Hepatocyte (in vitro differentiated cells): ENCODE data around the gene LEMD3. TPM values are rescaled to one million over a fixed set of nuclear protein-coding genes. Genes with fewer than 3 reads are reported as not detected.

Experiments
- DNase-seq: peaks from one replicate; pipeline ENCODE4 v3.0.0-alpha.2; 2016; ENCODE audit warnings: low spot score
- H2AFZ ChIP-seq: fragments of 200-600 bp; sonication (generic); 2 replicates; pipeline ENCODE4 v1.6.0; 2016; ENCODE audit warnings: antibody characterized with exemption, mild to moderate bottlenecking
- H3K27ac ChIP-seq: fragments of 200-600 bp; sonication (generic); 2 replicates; pipeline ENCODE4 v1.5.1; 2016; ENCODE audit warnings: mild to moderate bottlenecking
- H3K27me3 ChIP-seq: fragments of 200-600 bp; sonication (generic); 2 replicates; pipeline ENCODE4 v1.6.1; 2016
- H3K36me3 ChIP-seq: fragments of 200-600 bp; sonication (generic); replicated peaks from 2 replicates; pipeline ENCODE4 v1.5.1; 2016; ENCODE audit warnings: low read depth; ENCODE audit not compliant: insufficient read depth
- H3K4me1 ChIP-seq: fragments of 200-600 bp; sonication (generic); 2 replicates; pipeline ENCODE4 v1.5.1; 2016; ENCODE audit warnings: mild to moderate bottlenecking, moderate library complexity; ENCODE audit not compliant: insufficient read depth
- H3K4me2 ChIP-seq: fragments of 200-600 bp; sonication (generic); 2 replicates; pipeline ENCODE4 v1.6.0; 2016
- H3K4me3 ChIP-seq: fragments of 200-600 bp; sonication (generic); 2 replicates; pipeline ENCODE4 v1.5.1; 2016; ENCODE audit warnings: mild to moderate bottlenecking
- H3K79me2 ChIP-seq: fragments of 200-600 bp; sonication (generic); 2 replicates; pipeline ENCODE4 v1.6.0; 2017; ENCODE audit warnings: mild to moderate bottlenecking
- H3K9me2 ChIP-seq: fragments of 200-600 bp; sonication (generic); replicated peaks from 2 replicates; pipeline ENCODE4 v1.6.0; 2017; ENCODE audit warnings: mild to moderate bottlenecking; ENCODE audit not compliant: insufficient read depth
- H3K9me3 ChIP-seq: fragments of 200-600 bp; sonication (generic); 2 replicates; pipeline ENCODE4 v1.5.1; 2016; ENCODE audit warnings: low read depth, mild to moderate bottlenecking
- H4K20me1 ChIP-seq: fragments of 200-600 bp; sonication (generic); 2 replicates; pipeline ENCODE4 v1.6.0; 2016; ENCODE audit warnings: mild to moderate bottlenecking; ENCODE audit not compliant: insufficient read depth, poor library complexity, severe bottlenecking
- CTCF ChIP-seq: fragments of 200-600 bp; sonication (generic); IDR thresholded peaks from 2 replicates; pipeline ENCODE4 v1.5.1; 2016; ENCODE audit warnings: antibody characterized with exemption, mild to moderate bottlenecking; ENCODE audit not compliant: poor library complexity
- EZH2 ChIP-seq: fragments of 200-600 bp; sonication (generic); IDR thresholded peaks from 2 replicates; pipeline ENCODE4 v1.6.1; 2016; ENCODE audit warnings: antibody characterized with exemption, mild to moderate bottlenecking, borderline replicate concordance
- EZH2phosphoT487 ChIP-seq: fragments of 200-600 bp; sonication (generic); IDR thresholded peaks from one replicate; pipeline ENCODE4 v1.6.1; 2018; ENCODE audit warnings: antibody characterized with exemption, mild to moderate bottlenecking, low read depth, moderate library complexity; ENCODE audit not compliant: unreplicated experiment, severe bottlenecking
- WGBS: methylation state at CpG from one replicate; pipeline ENCODE4 v1.1.6; 2016; ENCODE audit warnings: low lambda C conversion rate; ENCODE audit errors: missing lambda C conversion rate; 5-methylcytosine and 5-hydroxymethylcytosine counted together
- polyA plus RNA-seq: library from polyadenylated mRNA; unstranded; fragments of >200 nt; fragmentation: Nextera tagmentation; extraction: Ambion mirVana; gene quantifications from 2 replicates; pipeline ENCODE4 v1.2.1, GENCODE V29; 2016
- total RNA-seq: library from RNA; depleted of rRNA; stranded (reverse); fragments of >200 nt; gene quantifications from 2 replicates; pipeline ENCODE4 v1.2.3, GENCODE V29; 2014

Gene LEMD3
- total RNA-seq: 34.8 and 51.1 TPM in 2 replicates
- 15.5 and 17.7 TPM in 2 replicates for polyA plus RNA-seq

- Histone ChIP-seq H3K4me2 (peak within 1 kb of the TSS; percentile 83), H2AFZ (peak within 1 kb of the TSS; percentile 89), H3K27ac (peak within 1 kb of the TSS; percentile 99), H3K9me2 (no peaks in the 10 kb centered on the region), H4K20me1 (peaks cover 46% of the 10 kb centered on the region), H3K79me2 (peaks cover 57% of the 10 kb centered on the region), H3K36me3 (no peaks in the 10 kb centered on the region), H3K9me3 (no peaks in the 10 kb centered on the region), H3K4me1 (peaks cover 22% of the 10 kb centered on the region), H3K4me3 (peak within 1 kb of the TSS; percentile 90), H3K27me3 (no peaks in the 10 kb centered on the region)
- DNase-seq: peak; percentile 97
- TF ChIP-seq EZH2phosphoT487: no peak
- no peak for TF ChIP-seq EZH2
- no peak for TF ChIP-seq CTCF
- WGBS: 2% methylated on average over 90 of the region's 91 CpGs
Observed at GRCh38 chr12:65169320-65170208, at the start of gene LEMD3. TSS of gene LEMD3 (plus strand) at chr12:65169583. CDS start at chr12:65169597, 14 bp downstream.

- WGBS: 12% methylated on average over 32 of the region's 73 CpGs
- Histone ChIP-seq H4K20me1 (no peaks in the 10 kb centered on the region), H3K36me3 (no peaks in the 10 kb centered on the region), H3K4me1 (no peaks in the 10 kb centered on the region), H3K4me2 (peak within 1 kb of the TSS; percentile 96), H3K9me2 (no peaks in the 10 kb centered on the region), H2AFZ (peak within 1 kb of the TSS; percentile 93), H3K9me3 (no peaks in the 10 kb centered on the region), H3K4me3 (peak within 1 kb of the TSS; percentile 57), H3K27me3 (peaks cover 53% of the 10 kb centered on the region), H3K27ac (no peak within 1 kb of the TSS), H3K79me2 (no peaks in the 10 kb centered on the region)
- DNase-seq: peak; percentile 55
- TF ChIP-seq CTCF: peak; percentile 52
- TF ChIP-seq EZH2: no peak
- no peak for TF ChIP-seq EZH2phosphoT487
Observed at GRCh38 chr12:65121049-65121955, 48.1 kb upstream of the LEMD3 start, which contains the start of gene WIF1. TSS of gene WIF1 (minus strand) at chr12:65121305. CDS start at chr12:65121191, 114 bp downstream.

- H2AFZ ChIP-seq: no peak overlapping the region
- no peak for DNase-seq
- no peak overlapping the region for H3K4me2 ChIP-seq
- no peak overlapping the region for H3K27ac ChIP-seq
- H3K4me1 ChIP-seq: no peaks in the 10 kb centered on the region
- no peaks in the 10 kb centered on the region for H3K79me2 ChIP-seq
- H3K4me3 ChIP-seq: no peak overlapping the region
- no peak for TF ChIP-seq EZH2phosphoT487
- TF ChIP-seq EZH2: no peak
- TF ChIP-seq CTCF: no peak
- no peaks in the 10 kb centered on the region for H4K20me1 ChIP-seq
- 95% methylated on average over 34 of the region's 34 CpGs for WGBS
- H3K27me3 ChIP-seq: peaks cover 57% of the 10 kb centered on the region
- H3K9me3 ChIP-seq: no peaks in the 10 kb centered on the region
- H3K36me3 ChIP-seq: no peaks in the 10 kb centered on the region
- no peaks in the 10 kb centered on the region for H3K9me2 ChIP-seq
Observed at GRCh38 chr12:65121956-65122469, 47.4 kb upstream of the LEMD3 start.
